HepG2 (cell line): ENCODE results near the gene MRGPRE. TPM values are rescaled to one million over a fixed set of nuclear protein-coding genes. Genes with fewer than 3 reads are reported as not detected.
"Not testable (repeated sequence)": the region's sequence is repeated elsewhere in the genome, so short reads cannot be mapped to it uniquely, and the experiment has no call there.

ENCODE experiments used
- ATAC-seq: fragments of 200-7000 bp; cut with Tn5 transposase; 3 replicates; pipeline ENCODE4 v1.9.1; 2020; ENCODE audit warnings: mild to moderate bottlenecking, moderate library complexity
- Bru-seq: library from RNA; stranded (reverse); fragments of 400-500 nt; gene quantifications from one replicate; lab custom pipeline; 2021; lab: Mats Ljungman, UMichigan
- BruChase-seq, 2 experiments: library from RNA; stranded (reverse); fragments of 400-500 nt; gene quantifications; one replicate each; lab custom pipeline; 2021; lab: Mats Ljungman, UMichigan
- BruUV-seq: library from RNA; stranded (reverse); fragments of 400-500 nt; replicated peaks from 2 replicates; lab custom pipeline; 2021; lab: Mats Ljungman, UMichigan
- CTCF ChIA-PET: fragments of 300-600 bp; formaldehyde crosslinking; extraction: SDS; loops from one replicate; lab custom pipeline; 2021; ENCODE audit warnings: low total read pairs, inconsistent platforms, low intra/inter-chr PET ratio; lab: Yijun Ruan, JAX
- POLR2A ChIA-PET: fragments of 350-600 bp; sonication (Branson Sonifier 250); formaldehyde crosslinking; loops from one replicate; lab custom pipeline; 2020; ENCODE audit warnings: antibody characterized with exemption, inconsistent platforms; lab: Yijun Ruan, JAX
- DNase-seq: peaks from one replicate; pipeline ENCODE4 v3.0.0-alpha.2; 2015; ENCODE audit warnings: low spot score
- FAIRE-seq: peaks from 3 replicates; lab custom pipeline; 2011; peaks lifted over from hg19 to GRCh38; lab: Jason Lieb, UNC
- H2AFZ ChIP-seq: one replicate; pipeline ENCODE4 v1.6.1; 2011; ENCODE audit warnings: low read length, inconsistent platforms
- H3K27ac ChIP-seq: fragments of 300-600 bp; 3 replicates; pipeline ENCODE4 v1.8.0; 2011; ENCODE audit warnings: mixed run types, mild to moderate bottlenecking, mixed read lengths, low read length, inconsistent platforms; ENCODE audit not compliant: insufficient read depth; ENCODE audit errors: extremely low read length
- H3K27me3 ChIP-seq, 2 experiments: fragments of 200-600 bp in 1 of 2; 2 replicates in 1 of 2; 3 replicates in 1 of 2; pipeline versions ENCODE4 v1.6.0 to v1.8.0; 2011; ENCODE audit warnings: low read length in 2 of 2, mild to moderate bottlenecking in 2 of 2, moderate library complexity in 2 of 2, inconsistent platforms in 1 of 2; ENCODE audit not compliant: insufficient read depth in 2 of 2, control insufficient read depth in 1 of 2
- H3K36me3 ChIP-seq, 2 experiments: fragments of 200-600 bp in 1 of 2; replicated peaks in 1 of 2; 2 replicates in 1 of 2; 3 replicates in 1 of 2; pipeline versions ENCODE4 v1.5.1 to v1.8.0; 2011; ENCODE audit warnings: low read length in 2 of 2, inconsistent platforms in 1 of 2; ENCODE audit not compliant: insufficient read depth in 2 of 2, control insufficient read depth in 1 of 2
- H3K4me1 ChIP-seq: 2 replicates; pipeline ENCODE4 v1.5.1; 2012; ENCODE audit warnings: low read length, inconsistent platforms; ENCODE audit not compliant: insufficient read depth
- H3K4me2 ChIP-seq: 2 replicates; pipeline ENCODE4 v1.6.0; 2011; ENCODE audit warnings: low read depth, low read length, inconsistent platforms
- H3K4me3 ChIP-seq, 3 experiments: fragments of 200-600 bp in 1 of 3; sonication (generic), shearing (Covaris generic) in 1 of 3; replicated peaks in 1 of 3; 2 replicates each; pipeline ENCODE4 v1.5.1; 2011 to 2016; ENCODE audit warnings: low read length in 3 of 3, inconsistent platforms in 2 of 3, low read depth in 2 of 3, mild to moderate bottlenecking in 2 of 3, control low read depth in 1 of 3, mixed read lengths in 1 of 3; ENCODE audit not compliant: insufficient read depth in 1 of 3
- H3K79me2 ChIP-seq: one replicate; pipeline ENCODE4 v1.6.1; 2011; ENCODE audit warnings: low read length, inconsistent platforms; ENCODE audit not compliant: insufficient read depth
- H3K9ac ChIP-seq: 2 replicates; pipeline ENCODE4 v1.6.0; 2011; ENCODE audit warnings: mild to moderate bottlenecking, low read depth, low read length, inconsistent platforms; ENCODE audit not compliant: insufficient read depth
- H3K9me3 ChIP-seq: 2 replicates; pipeline ENCODE4 v1.5.1; 2012; ENCODE audit warnings: mild to moderate bottlenecking, low read length
- H4K20me1 ChIP-seq: 2 replicates; pipeline ENCODE4 v1.6.0; 2011; ENCODE audit warnings: inconsistent platforms, mild to moderate bottlenecking, low read length, moderate library complexity; ENCODE audit not compliant: insufficient read depth
- BORCS8-MEF2B ChIP-seq: sonication (generic); formaldehyde crosslinking; IDR thresholded peaks from 2 replicates; pipeline ENCODE4 v1.8.0; 2022; ENCODE audit warnings: mild to moderate bottlenecking, missing genetic modification reagents
- SP2 ChIP-seq: sonication (generic); formaldehyde crosslinking; IDR thresholded peaks from 2 replicates; pipeline ENCODE4 v1.5.1; 2020; ENCODE audit warnings: mild to moderate bottlenecking, missing genetic modification reagents
- SYNCRIP ChIP-seq: fragments of 200-400 bp; formaldehyde crosslinking; IDR thresholded peaks from 2 replicates; pipeline ENCODE4 v1.6.1; 2018; ENCODE audit warnings: mild to moderate bottlenecking, low read depth, low read length; ENCODE audit not compliant: insufficient read depth
- ZBTB21 ChIP-seq: sonication (generic); formaldehyde crosslinking; IDR thresholded peaks from 2 replicates; pipeline ENCODE4 v1.4.0; 2020; ENCODE audit warnings: missing genetic modification reagents
- ZNF292 ChIP-seq: sonication (generic); formaldehyde crosslinking; IDR thresholded peaks from 2 replicates; pipeline ENCODE4 v1.8.1; 2022; ENCODE audit warnings: mild to moderate bottlenecking, low read depth, missing genetic modification reagents, borderline replicate concordance
- WGBS: methylation state at CpG from one replicate; pipeline ENCODE4 v1.1.6; 2017; ENCODE audit warnings: low lambda C conversion rate; 5-methylcytosine and 5-hydroxymethylcytosine counted together
- in situ Hi-C: cut with HindIII; loops from 2 replicates; pipeline ENCODE4 v1.10.0; 2017; ENCODE audit warnings: low pct_unique_long_range_greater_than_20kb; ENCODE audit not compliant: extremely low pct_ligation_motif_present
- intact Hi-C: fragments of 100-400 bp; cut with micrococcal nuclease; formaldehyde crosslinking; loops from one replicate; pipeline ENCODE4 v1.10.0; 2022; ENCODE audit not compliant: unreplicated experiment
- long read RNA-seq, 2 experiments: library from RNA in 1 of 2; library from polyadenylated mRNA in 1 of 2; stranded (forward) in 1 of 2; unstranded in 1 of 2; transcript quantifications; one replicate each; pipeline ENCODE4 v2.0.0, GENCODE V29; 2019 to 2022
- polyA minus RNA-seq, 3 experiments: library from RNA; depleted of rRNA, polyadenylated mRNA; stranded (reverse); fragments of >200 nt; gene quantifications; 2 replicates each; pipeline ENCODE4 v1.2.3, GENCODE V29; 2011; ENCODE audit warnings: low replicate concordance in 1 of 3
- polyA plus RNA-seq, 8 experiments: library from polyadenylated mRNA; depleted of rRNA in 3 of 8; stranded (reverse) in 7 of 8; unstranded in 1 of 8; fragments of >200 nt; fragmentation: Illumina TruSeq in 4 of 8; extraction: Trizol in 4 of 8; gene quantifications; 2 replicates each; pipeline versions ENCODE4 v1.2.1 to v1.2.3, GENCODE V29; 2011 to 2016; ENCODE audit warnings: low read depth in 4 of 8, missing spikeins in 1 of 8, mixed read lengths in 1 of 8; ENCODE audit not compliant: insufficient read depth in 1 of 8
- total RNA-seq, 5 experiments: library from RNA; depleted of rRNA; stranded (reverse); fragments of >200 nt; fragmentation: Illumina TruSeq; extraction: Trizol; gene quantifications; 2 replicates each; pipeline ENCODE4 v1.2.3, GENCODE V29; 2016; ENCODE audit warnings: low read depth in 1 of 5

MRGPRE gene, protein sequence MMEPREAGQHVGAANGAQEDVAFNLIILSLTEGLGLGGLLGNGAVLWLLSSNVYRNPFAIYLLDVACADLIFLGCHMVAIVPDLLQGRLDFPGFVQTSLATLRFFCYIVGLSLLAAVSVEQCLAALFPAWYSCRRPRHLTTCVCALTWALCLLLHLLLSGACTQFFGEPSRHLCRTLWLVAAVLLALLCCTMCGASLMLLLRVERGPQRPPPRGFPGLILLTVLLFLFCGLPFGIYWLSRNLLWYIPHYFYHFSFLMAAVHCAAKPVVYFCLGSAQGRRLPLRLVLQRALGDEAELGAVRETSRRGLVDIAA
- total RNA-seq (2016; rRNA removed; fragmentation: Illumina TruSeq; extraction: Trizol) (not detected in 2 replicates), polyA plus RNA-seq (2011; rRNA removed) (not detected in 2 replicates), polyA minus RNA-seq (2011; rRNA and poly(A)+ RNA removed; ENCODE audit: low replicate concordance) (not detected in 2 replicates), Bru-seq, nascent RNA (not detected), BruChase-seq, experiment 1, labeled RNA remaining after a 6-hour chase (not detected), BruChase-seq, experiment 2, labeled RNA remaining after a 2-hour chase (not detected)
- total RNA-seq (2016; cell fraction: cytosol; rRNA removed; fragmentation: Illumina TruSeq; extraction: Trizol; ENCODE audit: low read depth), result not detected in 2 replicates
- total RNA-seq (2016; cell fraction: insoluble cytoplasmic fraction; rRNA removed; fragmentation: Illumina TruSeq; extraction: Trizol), result not detected in 2 replicates
- not detected in 2 replicates for total RNA-seq (2016; cell fraction: membrane; rRNA removed; fragmentation: Illumina TruSeq; extraction: Trizol)
- not detected in 2 replicates for total RNA-seq (2016; cell fraction: nucleus; rRNA removed; fragmentation: Illumina TruSeq; extraction: Trizol)
- not detected in 2 replicates for polyA plus RNA-seq (2011; cell fraction: cytosol; rRNA removed)
- not detected in 2 replicates for polyA plus RNA-seq (2011; cell fraction: nucleus; rRNA removed)
- polyA plus RNA-seq (2012), result not detected in 2 replicates
- polyA plus RNA-seq (2016; cell fraction: cytosol; fragmentation: Illumina TruSeq; extraction: Trizol; ENCODE audit: low read depth), result not detected in 2 replicates
- polyA plus RNA-seq (2016; cell fraction: insoluble cytoplasmic fraction; fragmentation: Illumina TruSeq; extraction: Trizol; ENCODE audit: low read depth), result not detected in 2 replicates
- polyA plus RNA-seq (2016; cell fraction: membrane; fragmentation: Illumina TruSeq; extraction: Trizol; ENCODE audit: low read depth), result not detected in 2 replicates
- polyA plus RNA-seq (2016; cell fraction: nucleus; fragmentation: Illumina TruSeq; extraction: Trizol; ENCODE audit: insufficient read depth, low read depth), result not detected in 2 replicates
- polyA minus RNA-seq (2011; cell fraction: cytosol; rRNA and poly(A)+ RNA removed), result not detected in 2 replicates
- polyA minus RNA-seq (2011; cell fraction: nucleus; rRNA and poly(A)+ RNA removed), result not detected in 2 replicates
- long read RNA-seq, experiment 1, result 0 reads
- long read RNA-seq, experiment 2, result 0 reads

DNA sequence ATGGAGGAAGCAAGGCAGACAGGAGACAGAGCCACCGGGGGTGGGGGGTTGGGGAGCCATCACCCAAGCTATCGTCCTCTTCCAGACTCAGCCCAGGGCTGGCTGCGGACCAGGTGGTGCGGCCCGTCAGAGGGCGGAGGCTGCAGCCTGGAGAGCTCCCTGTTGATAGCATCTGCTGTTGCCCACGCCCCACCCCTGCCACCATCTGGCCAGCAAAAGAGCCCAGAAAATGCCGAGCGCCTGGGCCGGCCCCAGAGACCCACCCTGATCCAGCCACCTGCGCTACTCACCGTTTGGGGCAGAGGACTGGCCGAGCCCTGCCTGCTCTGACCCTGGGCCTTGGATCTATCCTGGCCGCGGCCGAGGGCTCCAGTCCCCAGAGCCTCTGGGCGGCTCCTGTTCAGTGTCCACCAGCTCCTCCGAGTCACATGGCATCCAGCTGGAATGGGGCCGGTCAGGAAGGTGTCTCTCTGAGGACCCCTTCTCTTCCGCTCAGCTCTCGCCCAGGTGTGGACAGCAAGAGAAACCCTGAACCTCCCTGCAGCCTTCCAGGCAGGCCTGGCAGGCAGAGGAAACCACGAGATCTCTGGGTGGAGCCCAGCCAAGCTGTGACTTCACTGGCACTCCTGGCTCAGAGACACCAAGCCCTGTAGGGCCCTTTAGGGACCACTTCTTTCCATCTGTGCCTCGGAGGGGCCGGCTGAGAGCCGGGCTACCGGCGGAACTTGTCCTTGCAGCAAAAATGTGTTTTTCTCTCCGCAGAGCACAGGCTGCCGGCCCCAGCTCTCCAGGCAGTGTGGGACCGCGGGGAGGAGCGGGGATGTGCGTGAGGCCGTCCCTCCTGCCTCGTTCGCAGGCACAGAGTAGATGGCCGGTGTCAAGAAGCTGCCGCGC, at the start of gene MRGPRE:
Gene MRGPRE (minus strand): TSS at position 567 of the 894 bp plus-strand sequence. CDS start 3,618 bp downstream, outside the sequence.
- Histone ChIP-seq H3K36me3 (no peaks in the 10 kb centered on the region), H3K9ac (no peak within 1 kb of the TSS), H3K9me3 (no peaks in the 10 kb centered on the region), H3K4me3 (no peak within 1 kb of the TSS), H3K79me2 (no peaks in the 10 kb centered on the region), H4K20me1 (no peaks in the 10 kb centered on the region), H3K4me1 (no peaks in the 10 kb centered on the region), H3K4me2 (no peak within 1 kb of the TSS), H3K27ac (no peak within 1 kb of the TSS), H2AFZ (no peak within 1 kb of the TSS), H3K27me3 (peaks cover 13 to 68% of the 10 kb centered on the region in 2 experiments)
- ChIA-PET POLR2A (no interaction called here), CTCF (no interaction called here)
- ATAC-seq, result peak; percentile 25; the same call in 2 of the 3 replicates
- 35% methylated on average over 14 of the region's 39 CpGs for WGBS
- TF ChIP-seq SYNCRIP (no peak), ZNF292 (CRISPR knock-in tag) (no peak), SP2 (CRISPR knock-in tag) (no peak), ZBTB21 (CRISPR knock-in tag) (no peak), BORCS8-MEF2B (CRISPR knock-in tag) (no peak)
- no TSS peak for BruUV-seq
- FAIRE-seq, result no peak
- in situ Hi-C loops (no loop called here), intact Hi-C loops (no loop called here)
- DNase-seq, result no peak

DNA sequence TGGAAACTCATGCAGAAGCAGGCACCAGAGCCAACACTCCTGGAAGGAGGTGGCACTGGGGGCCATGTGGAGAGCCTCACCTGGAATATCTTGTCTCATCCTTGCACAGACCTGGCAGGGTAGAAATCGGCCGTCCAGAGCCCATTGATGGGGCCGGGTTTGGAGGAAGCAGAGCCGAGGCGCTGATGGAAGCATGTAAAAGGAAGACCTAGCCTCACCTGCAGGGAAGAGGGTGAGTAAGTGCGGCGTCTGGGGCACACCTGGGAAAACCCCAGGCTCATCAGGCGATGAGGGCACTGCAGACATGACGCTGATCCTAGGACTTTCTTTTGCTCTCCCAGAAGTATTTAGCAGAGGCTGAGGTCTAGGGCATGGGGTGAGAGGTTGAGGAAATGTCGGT, 48.9 kb upstream of the MRGPRE start:
- H3K4me3 ChIP-seq, DNase-seq, H3K27ac ChIP-seq, H3K36me3 ChIP-seq, POLR2A ChIA-PET, BruUV-seq, ATAC-seq, H2AFZ ChIP-seq, in situ Hi-C loops, H4K20me1 ChIP-seq, H3K9me3 ChIP-seq, FAIRE-seq, H3K4me1 ChIP-seq, H3K4me2 ChIP-seq, H3K9ac ChIP-seq, H3K79me2 ChIP-seq, H3K27me3 ChIP-seq, intact Hi-C loops, CTCF ChIA-PET: not testable (repeated sequence)
- 0% methylated on average over 1 of the region's 10 CpGs for WGBS
